ENCODE measurements around the gene MSANTD1. TPM values are rescaled to one million over a fixed set of nuclear protein-coding genes. Genes with fewer than 3 reads are reported as not detected.

MSANTD1 gene
- total RNA-seq, 1 experiment from 2014 or later, result 0.95 TPM

DNA sequence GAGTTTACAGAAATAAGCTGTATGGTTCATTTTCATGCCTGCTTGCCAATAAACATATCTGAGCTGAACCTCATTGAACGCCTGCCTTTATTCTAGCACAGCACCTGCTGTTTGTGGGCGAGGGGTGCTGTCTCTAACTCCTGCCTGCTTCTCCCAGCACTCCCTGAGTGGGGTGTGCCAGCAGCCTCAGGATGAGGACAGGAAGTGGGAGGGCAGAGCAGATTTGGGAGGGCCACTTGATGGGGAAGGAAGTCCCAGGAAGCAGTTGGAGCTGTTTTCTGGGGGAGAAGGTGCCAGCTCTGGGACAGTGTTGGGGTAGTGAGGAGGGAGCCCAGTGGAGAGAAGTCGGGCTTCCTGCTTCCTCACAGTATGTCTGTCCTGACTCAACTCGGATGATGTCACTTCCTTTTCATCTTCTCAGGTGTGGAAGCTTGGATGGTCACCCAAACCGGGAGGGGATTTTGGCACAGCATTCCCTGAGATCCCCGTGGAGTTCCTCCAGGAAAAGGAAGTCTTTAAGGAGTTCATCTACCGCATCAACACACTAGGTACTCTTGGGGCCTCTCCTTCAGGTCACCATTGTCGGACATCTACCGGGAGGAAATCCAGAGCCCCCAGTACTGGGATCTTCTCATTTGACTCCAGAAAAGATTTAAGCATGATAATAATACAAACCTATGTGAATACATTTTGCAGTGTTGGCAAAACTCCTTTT lies 29.0 kb upstream of the MSANTD1 start:
- no peak for DNase-seq
- H3K4me1 ChIP-seq, result no peaks in the 10 kb centered on the region
- CTCF ChIA-PET, result no interaction called here
- no peaks in the 10 kb centered on the region for H3K27me3 ChIP-seq (replicated peaks; ENCODE audit: control insufficient read depth, insufficient read depth, low read length)
- no peaks in the 10 kb centered on the region for H3K36me3 ChIP-seq (ENCODE audit: control insufficient read depth, insufficient read depth, low read length)
- Mint-ChIP-seq H3K27ac (ENCODE audit: unreplicated experiment) (no peak overlapping the region), H3K36me3 (ENCODE audit: insufficient read depth, unreplicated experiment) (peaks cover 48% of the 10 kb centered on the region), H3K9me3 (ENCODE audit: unreplicated experiment) (no peaks in the 10 kb centered on the region), H3K4me3 (ENCODE audit: unreplicated experiment) (no peak overlapping the region), H3K4me1 (ENCODE audit: low read depth, unreplicated experiment) (no peaks in the 10 kb centered on the region), H3K27me3 (ENCODE audit: insufficient read depth, unreplicated experiment) (no peaks in the 10 kb centered on the region)
- POLR2A ChIA-PET, result no interaction called here
- intact Hi-C loops (cut with micrococcal nuclease; ENCODE audit: unreplicated experiment), result no loop called here
- H3K9me3 ChIP-seq, result no peaks in the 10 kb centered on the region
- TF ChIP-seq CTCF (IDR thresholded peaks at IDR 0.05; ENCODE audit: insufficient read depth in 1 of 2, low read depth in 1 of 2, low read length in 1 of 2, severe bottlenecking in 1 of 2, unreplicated experiment in 1 of 2), result no peak
- H3K4me3 ChIP-seq (ENCODE audit: low read depth, low read length), result no peak overlapping the region
- BruUV-seq (replicated peaks), result no TSS peak

GRCh38 chr4:3220476-3221183 lies 28.3 kb upstream of the MSANTD1 start:
- no TSS peak for BruUV-seq (replicated peaks)
- DNase-seq, result no peak
- H3K4me1 ChIP-seq, result no peaks in the 10 kb centered on the region
- H3K36me3 ChIP-seq (ENCODE audit: control insufficient read depth, insufficient read depth, low read length), result no peaks in the 10 kb centered on the region
- no peaks in the 10 kb centered on the region for H3K27me3 Mint-ChIP-seq (ENCODE audit: insufficient read depth, unreplicated experiment)
- H3K4me3 Mint-ChIP-seq (ENCODE audit: unreplicated experiment), result no peak overlapping the region
- no peaks in the 10 kb centered on the region for H3K4me1 Mint-ChIP-seq (ENCODE audit: low read depth, unreplicated experiment)
- CTCF ChIA-PET, result no interaction called here
- TF ChIP-seq CTCF (IDR thresholded peaks at IDR 0.05; ENCODE audit: insufficient read depth in 1 of 2, low read depth in 1 of 2, low read length in 1 of 2, severe bottlenecking in 1 of 2, unreplicated experiment in 1 of 2), result no peak
- POLR2A ChIA-PET, result no interaction called here
- peaks cover 50% of the 10 kb centered on the region for H3K36me3 Mint-ChIP-seq (ENCODE audit: insufficient read depth, unreplicated experiment)
- intact Hi-C loops (cut with micrococcal nuclease; ENCODE audit: unreplicated experiment), result no loop called here
- no peaks in the 10 kb centered on the region for H3K9me3 ChIP-seq
- H3K4me3 ChIP-seq (ENCODE audit: low read depth, low read length), result no peak overlapping the region
- H3K27ac Mint-ChIP-seq (ENCODE audit: unreplicated experiment), result no peak overlapping the region
- H3K27me3 ChIP-seq (replicated peaks; ENCODE audit: control insufficient read depth, insufficient read depth, low read length), result no peaks in the 10 kb centered on the region
- no peaks in the 10 kb centered on the region for H3K9me3 Mint-ChIP-seq (ENCODE audit: unreplicated experiment)

DNA sequence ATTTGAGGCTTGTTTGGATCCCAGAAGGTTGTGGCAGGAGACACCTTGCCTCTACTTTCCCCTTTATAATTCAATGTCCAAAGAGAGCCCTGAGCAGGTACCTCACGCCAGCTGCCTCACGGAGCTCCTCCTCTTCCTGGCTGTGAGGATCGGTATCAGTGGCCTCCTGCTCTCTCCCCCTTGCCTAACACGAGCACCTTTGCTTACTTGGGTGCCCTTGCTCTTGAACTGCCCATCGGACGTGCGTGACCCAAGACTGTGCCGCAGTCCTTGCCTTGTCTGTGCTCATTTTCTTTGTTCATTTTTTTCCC lies 27.8 kb upstream of the MSANTD1 start:
- Histone ChIP-seq H3K27me3 (replicated peaks; ENCODE audit: control insufficient read depth, insufficient read depth, low read length) (no peaks in the 10 kb centered on the region), H3K4me1 (no peaks in the 10 kb centered on the region), H3K36me3 (ENCODE audit: control insufficient read depth, insufficient read depth, low read length) (no peaks in the 10 kb centered on the region), H3K4me3 (ENCODE audit: low read depth, low read length) (no peak overlapping the region), H3K9me3 (no peaks in the 10 kb centered on the region)
- Mint-ChIP-seq H3K27me3 (ENCODE audit: insufficient read depth, unreplicated experiment) (no peaks in the 10 kb centered on the region), H3K9me3 (ENCODE audit: unreplicated experiment) (no peaks in the 10 kb centered on the region), H3K36me3 (ENCODE audit: insufficient read depth, unreplicated experiment) (peaks cover 50% of the 10 kb centered on the region), H3K4me3 (ENCODE audit: unreplicated experiment) (no peak overlapping the region), H3K4me1 (ENCODE audit: low read depth, unreplicated experiment) (no peaks in the 10 kb centered on the region), H3K27ac (ENCODE audit: unreplicated experiment) (no peak overlapping the region)
- ChIA-PET POLR2A (no interaction called here), CTCF (no interaction called here)
- intact Hi-C loops (cut with micrococcal nuclease; ENCODE audit: unreplicated experiment), result no loop called here
- TF ChIP-seq CTCF (IDR thresholded peaks at IDR 0.05; ENCODE audit: insufficient read depth in 1 of 2, low read depth in 1 of 2, low read length in 1 of 2, severe bottlenecking in 1 of 2, unreplicated experiment in 1 of 2), result no peak
- no peak for DNase-seq
- BruUV-seq (replicated peaks), result no TSS peak

Data from Caco-2 (cell line).